CD14-positive monocyte (primary cell): ENCODE results near the gene C2orf76. TPM values are rescaled to one million over a fixed set of nuclear protein-coding genes. Genes with fewer than 3 reads are reported as not detected.

Experiments
- DNase-seq, 3 donors: peaks; one replicate each; pipeline ENCODE4 v3.0.0-alpha.2; 2011 to 2022
- H2AFZ ChIP-seq: 2 replicates; pipeline ENCODE4 v1.6.0; 2012; ENCODE audit warnings: mild to moderate bottlenecking, low read depth, low read length, inconsistent platforms; ENCODE audit not compliant: insufficient read depth, poor library complexity, severe bottlenecking
- H3K27ac ChIP-seq, 2 donors: 1 replicate in 1 of 2; 2 replicates in 1 of 2; pipeline ENCODE4 v1.5.1; 2012 to 2013; ENCODE audit warnings: low read length in 2 of 2, control low read depth in 1 of 2, inconsistent platforms in 1 of 2, low read depth in 1 of 2, mild to moderate bottlenecking in 1 of 2
- H3K27me3 ChIP-seq, 2 donors: one replicate each; pipeline versions ENCODE4 v1.6.0 to v1.6.1; 2011 to 2013; ENCODE audit warnings: low read length in 2 of 2; ENCODE audit not compliant: control insufficient read depth in 2 of 2, insufficient read depth in 2 of 2
- H3K36me3 ChIP-seq, 2 donors: replicated peaks in 1 of 2; 1 replicate in 1 of 2; 2 replicates in 1 of 2; pipeline versions ENCODE4 v1.5.1 to v1.6.1; 2012 to 2013; ENCODE audit warnings: low read length in 2 of 2, control low read depth in 1 of 2, inconsistent platforms in 1 of 2, mild to moderate bottlenecking in 1 of 2; ENCODE audit not compliant: insufficient read depth in 2 of 2, control insufficient read depth in 1 of 2
- H3K4me1 ChIP-seq, 2 donors: 1 replicate in 1 of 2; 2 replicates in 1 of 2; pipeline versions ENCODE4 v1.5.1 to v1.6.1; 2012 to 2013; ENCODE audit warnings: low read length in 2 of 2, control low read depth in 1 of 2, inconsistent platforms in 1 of 2, mild to moderate bottlenecking in 1 of 2, moderate library complexity in 1 of 2; ENCODE audit not compliant: insufficient read depth in 2 of 2, control insufficient read depth in 1 of 2
- H3K4me2 ChIP-seq: replicated peaks from 2 replicates; pipeline ENCODE3; 2012; ENCODE audit warnings: low read length, moderate library complexity, mild to moderate bottlenecking; ENCODE audit not compliant: poor library complexity, severe bottlenecking; ENCODE audit errors: extremely low read depth
- H3K4me3 ChIP-seq, 3 experiments: fragments of 200-600 bp in 1 of 3; sonication (generic) in 1 of 3; replicated peaks in 1 of 3; 1 replicate in 2 of 3; 2 replicates in 1 of 3; pipeline ENCODE4 v1.5.1; 2011 to 2013; ENCODE audit warnings: low read length in 3 of 3, mild to moderate bottlenecking in 3 of 3, control low read depth in 2 of 3, low read depth in 2 of 3, inconsistent platforms in 1 of 3, moderate library complexity in 1 of 3
- H3K79me2 ChIP-seq: 2 replicates; pipeline ENCODE4 v1.6.0; 2012; ENCODE audit warnings: mild to moderate bottlenecking, control low read depth, inconsistent platforms, low read length, moderate library complexity; ENCODE audit not compliant: insufficient read depth
- H3K9ac ChIP-seq: 2 replicates; pipeline ENCODE4 v1.6.0; 2017; ENCODE audit warnings: low read length, mild to moderate bottlenecking; ENCODE audit not compliant: insufficient read depth, poor library complexity, severe bottlenecking
- H3K9me3 ChIP-seq, 2 donors: replicated peaks in 1 of 2; 1 replicate in 1 of 2; 2 replicates in 1 of 2; pipeline versions ENCODE4 v1.5.1 to v1.6.1; 2012 to 2013; ENCODE audit warnings: low read length in 2 of 2, control low read depth in 1 of 2; ENCODE audit not compliant: control insufficient read depth in 1 of 2, insufficient read depth in 1 of 2
- H4K20me1 ChIP-seq: 2 replicates; pipeline ENCODE4 v1.6.0; 2012; ENCODE audit warnings: mild to moderate bottlenecking, low read length, control low read depth, moderate library complexity; ENCODE audit not compliant: insufficient read depth
- H3K27ac Mint-ChIP-seq, 7 donors: one replicate each; pipeline ENCODE4 v1.8.0; 2020; ENCODE audit warnings: mild to moderate bottlenecking in 7 of 7, mixed read lengths in 7 of 7, moderate library complexity in 6 of 7, inconsistent platforms in 2 of 7
- H3K27me3 Mint-ChIP-seq, 3 donors: one replicate each; pipeline ENCODE4 v1.8.0; 2021 to 2022; ENCODE audit warnings: low read depth in 3 of 3, mild to moderate bottlenecking in 3 of 3, mixed read lengths in 3 of 3, moderate library complexity in 3 of 3, inconsistent platforms in 1 of 3
- H3K36me3 Mint-ChIP-seq, 2 donors: one replicate each; pipeline ENCODE4 v1.8.0; 2020; ENCODE audit warnings: mixed read lengths in 2 of 2, inconsistent platforms in 1 of 2, mild to moderate bottlenecking in 1 of 2
- H3K4me1 Mint-ChIP-seq: one replicate; pipeline ENCODE4 v1.8.0; 2020; ENCODE audit warnings: mild to moderate bottlenecking, mixed read lengths
- H3K4me3 Mint-ChIP-seq, 2 donors: one replicate each; pipeline ENCODE4 v1.8.0; 2020; ENCODE audit warnings: mild to moderate bottlenecking in 2 of 2, mixed read lengths in 2 of 2, moderate library complexity in 1 of 2
- H3K9me3 Mint-ChIP-seq, 7 donors: one replicate each; pipeline ENCODE4 v1.8.0; 2020 to 2022; ENCODE audit warnings: mixed read lengths in 7 of 7, mild to moderate bottlenecking in 6 of 7, moderate library complexity in 6 of 7, inconsistent platforms in 2 of 7
- CTCF ChIP-seq: fragments of 200-600 bp; IDR thresholded peaks from one replicate; pipeline ENCODE4 v1.8.0; 2022; ENCODE audit warnings: antibody characterized with exemption, mild to moderate bottlenecking
- WGBS: methylation state at CpG from one replicate; pipeline ENCODE4 v1.1.5; 2013; ENCODE audit warnings: missing lambda C conversion rate; ENCODE audit not compliant: insufficient coverage; 5-methylcytosine and 5-hydroxymethylcytosine counted together
- intact Hi-C, 2 donors: fragments of 100-400 bp; cut with micrococcal nuclease; formaldehyde crosslinking; loops; one replicate each; pipeline versions ENCODE4 v1.15.0 to v1.15.1; 2023
- polyA plus RNA-seq, 3 donors: library from polyadenylated mRNA; depleted of rRNA in 1 of 3; unstranded in 2 of 3; stranded (reverse) in 1 of 3; fragments of 300-500 nt in 2 of 3; fragments of >200 nt in 1 of 3; fragmentation: Illumina TruSeq in 2 of 3; gene quantifications; 1 replicate in 2 of 3; 2 replicates in 1 of 3; pipeline ENCODE4 v1.2.3, GENCODE V29; 2012 to 2021

Gene C2orf76
- polyA plus RNA-seq, 3 donors: 9.7 to 32.5 (median 31.0) TPM

- Mint-ChIP-seq H3K4me3 (no peak overlapping the region), H3K9me3 (peaks cover 0 to 5% (median 2%) of the 10 kb centered on the region in 7 donors), H3K27me3 (peaks cover 0 to 6% (median 4%) of the 10 kb centered on the region in 3 donors), H3K36me3 (no peaks in the 10 kb centered on the region), H3K4me1 (peaks cover 20% of the 10 kb centered on the region), H3K27ac (peak overlapping the region in 2 of 7 donors; percentile 38 to 82)
- peak overlapping the region; percentile 40 for H2AFZ ChIP-seq
- DNase-seq: no peak
- H3K4me1 ChIP-seq: peaks cover 0 to 15% of the 10 kb centered on the region in 2 donors
- H3K27ac ChIP-seq: no peak overlapping the region
- no peaks in the 10 kb centered on the region for H3K27me3 ChIP-seq
- H3K79me2 ChIP-seq: no peaks in the 10 kb centered on the region
- intact Hi-C loops: no loop called here
- no peaks in the 10 kb centered on the region for H3K36me3 ChIP-seq
- no peak overlapping the region for H3K4me3 ChIP-seq
- TF ChIP-seq CTCF: no peak
- no peak overlapping the region for H3K9ac ChIP-seq
- H3K4me2 ChIP-seq: no peak overlapping the region
- H3K9me3 ChIP-seq: peaks cover 0 to 3% of the 10 kb centered on the region in 2 donors
- H4K20me1 ChIP-seq: no peaks in the 10 kb centered on the region
- WGBS: 98% methylated on average over 5 of the region's 10 CpGs
Measured at GRCh38 chr2:119402645-119403560, 36.3 kb upstream of the C2orf76 start.

GRCh38 chr2:119402106-119402505 lies 35.5 kb upstream of the C2orf76 start:
- H3K79me2 ChIP-seq: no peaks in the 10 kb centered on the region
- H3K36me3 Mint-ChIP-seq: no peaks in the 10 kb centered on the region
- H3K27ac ChIP-seq: no peak overlapping the region
- no peaks in the 10 kb centered on the region for H3K36me3 ChIP-seq
- H3K27me3 Mint-ChIP-seq: peaks cover 0 to 6% (median 4%) of the 10 kb centered on the region in 3 donors
- H4K20me1 ChIP-seq: no peaks in the 10 kb centered on the region
- no peak overlapping the region for H3K9ac ChIP-seq
- 94% methylated on average over 5 of the region's 5 CpGs for WGBS
- no peak for TF ChIP-seq CTCF
- peaks cover 0 to 15% of the 10 kb centered on the region in 2 donors for H3K4me1 ChIP-seq
- H3K27ac Mint-ChIP-seq: no peak overlapping the region
- peaks cover 0 to 5% (median 2%) of the 10 kb centered on the region in 7 donors for H3K9me3 Mint-ChIP-seq
- H2AFZ ChIP-seq: no peak overlapping the region
- no peak overlapping the region for H3K4me3 Mint-ChIP-seq
- H3K9me3 ChIP-seq: peaks cover 0 to 3% of the 10 kb centered on the region in 2 donors
- H3K4me2 ChIP-seq: no peak overlapping the region
- H3K27me3 ChIP-seq: no peaks in the 10 kb centered on the region
- peaks cover 18% of the 10 kb centered on the region for H3K4me1 Mint-ChIP-seq
- no peak overlapping the region for H3K4me3 ChIP-seq
- no peak for DNase-seq
- intact Hi-C loops: no loop called here
